DMS153 (cell line): ENCODE data around the gene PODXL2.
"Not testable (repeated sequence)": the region's sequence is repeated elsewhere in the genome, so short reads cannot be mapped to it uniquely, and the experiment has no call there.

ENCODE experiments used
- DNase-seq: peaks from one replicate; lab custom pipeline; 2025; lab: John Stamatoyannopoulos, UW

PODXL2 gene

GRCh38 chr3:127676456-127676855, 47.5 kb downstream of the PODXL2 start:
- no peak for DNase-seq

GRCh38 chr3:127676921-127677351, 48.0 kb downstream of the PODXL2 start:
- DNase-seq: no peak

DNA sequence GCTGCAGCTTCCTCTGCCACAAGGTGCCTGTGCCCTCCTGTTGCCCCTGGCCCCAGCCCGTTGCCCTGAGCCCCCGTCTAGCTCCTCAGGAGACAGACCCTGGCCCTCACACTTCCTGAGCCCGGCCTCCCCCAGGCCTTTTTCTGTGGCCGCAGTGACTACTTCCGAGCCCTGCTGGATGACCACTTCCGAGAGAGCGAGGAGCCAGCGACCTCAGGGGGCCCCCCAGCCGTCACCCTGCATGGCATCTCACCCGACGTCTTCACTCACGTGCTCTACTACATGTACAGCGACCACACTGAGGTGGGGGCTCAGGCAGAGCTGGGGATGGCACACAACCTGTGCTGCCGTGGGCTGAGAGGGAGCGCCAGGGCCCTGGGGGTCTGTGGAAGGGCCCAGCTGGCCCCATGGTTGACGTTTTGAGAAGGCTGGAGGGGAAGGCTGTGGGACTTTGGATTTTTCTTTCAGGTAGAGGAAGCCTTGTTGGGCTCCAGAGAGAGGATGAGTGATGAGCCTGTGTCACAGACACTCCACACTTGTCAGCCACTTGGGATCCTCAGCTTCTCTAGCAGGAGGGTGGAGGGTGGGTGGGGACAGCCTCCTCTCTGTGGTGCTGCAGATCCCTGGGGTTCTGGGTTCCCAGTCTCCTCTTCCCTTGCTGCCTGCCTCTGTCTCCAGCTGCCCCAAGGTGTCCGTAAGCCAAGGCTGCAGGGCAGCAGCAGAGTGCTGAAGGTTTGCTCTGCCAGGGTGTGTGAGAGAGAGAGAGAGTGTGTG, 48.7 kb downstream of the PODXL2 start:
- DNase-seq: no peak

DNA sequence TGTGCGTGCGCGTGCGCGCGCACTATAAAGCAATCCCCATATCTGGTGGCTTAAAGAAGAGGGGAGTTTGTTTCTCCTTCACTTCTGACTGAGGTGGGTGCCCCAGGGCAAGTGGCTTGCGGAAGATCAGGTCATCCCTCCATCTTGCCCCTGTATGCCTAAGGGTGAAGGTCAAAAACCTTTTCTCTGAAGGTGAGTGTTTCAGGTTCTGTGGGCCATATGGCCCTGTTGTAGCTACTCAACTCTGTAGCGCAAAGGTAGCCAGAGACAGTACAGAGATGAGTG, 49.3 kb downstream of the PODXL2 start:
- DNase-seq: no peak

DNA sequence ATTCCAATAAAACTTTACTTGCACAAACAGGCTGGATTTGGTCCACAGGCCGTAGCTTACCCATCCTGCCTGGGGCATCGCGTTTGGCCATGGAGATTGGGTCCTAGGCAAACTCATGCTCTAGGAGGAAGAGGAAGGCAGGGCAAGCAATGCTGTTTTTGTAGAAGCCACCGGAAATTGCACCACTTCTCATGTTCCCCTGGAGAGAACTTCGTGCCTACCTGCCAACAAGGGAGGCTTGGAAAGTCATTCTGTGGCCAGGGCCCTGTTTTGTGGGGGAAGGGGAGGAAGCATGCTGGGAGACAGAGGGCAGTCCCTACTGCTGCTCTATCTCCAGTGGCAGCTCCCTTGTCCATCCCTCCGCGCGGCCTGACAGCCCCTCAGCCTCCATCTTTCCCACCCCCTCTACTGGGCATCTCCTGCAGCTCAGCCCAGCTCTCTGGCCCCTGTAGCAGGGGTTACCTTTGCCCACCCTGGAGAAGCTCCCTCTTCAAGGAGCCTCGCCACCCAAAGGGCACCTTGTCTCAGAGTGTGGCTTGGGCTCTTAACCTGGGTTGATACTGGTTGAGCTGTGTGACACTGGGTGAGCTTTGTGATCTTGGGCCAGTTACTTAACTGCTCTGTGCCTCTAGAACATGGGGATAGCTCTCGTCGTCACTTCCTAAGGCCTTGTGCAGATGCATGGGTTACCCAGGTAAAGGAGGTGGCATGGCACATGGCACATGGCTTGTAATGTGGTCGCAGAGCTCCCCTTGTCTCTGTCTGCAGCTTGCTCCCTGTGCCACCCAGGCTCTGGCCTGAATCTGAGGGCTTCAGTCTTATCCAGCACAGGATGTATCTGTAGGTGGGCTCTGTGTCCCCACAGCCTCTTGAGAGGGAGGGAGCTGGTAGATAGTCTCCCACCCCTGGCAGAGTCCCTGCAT, 49.9 kb downstream of the PODXL2 start:
- DNase-seq: no peak

DNA sequence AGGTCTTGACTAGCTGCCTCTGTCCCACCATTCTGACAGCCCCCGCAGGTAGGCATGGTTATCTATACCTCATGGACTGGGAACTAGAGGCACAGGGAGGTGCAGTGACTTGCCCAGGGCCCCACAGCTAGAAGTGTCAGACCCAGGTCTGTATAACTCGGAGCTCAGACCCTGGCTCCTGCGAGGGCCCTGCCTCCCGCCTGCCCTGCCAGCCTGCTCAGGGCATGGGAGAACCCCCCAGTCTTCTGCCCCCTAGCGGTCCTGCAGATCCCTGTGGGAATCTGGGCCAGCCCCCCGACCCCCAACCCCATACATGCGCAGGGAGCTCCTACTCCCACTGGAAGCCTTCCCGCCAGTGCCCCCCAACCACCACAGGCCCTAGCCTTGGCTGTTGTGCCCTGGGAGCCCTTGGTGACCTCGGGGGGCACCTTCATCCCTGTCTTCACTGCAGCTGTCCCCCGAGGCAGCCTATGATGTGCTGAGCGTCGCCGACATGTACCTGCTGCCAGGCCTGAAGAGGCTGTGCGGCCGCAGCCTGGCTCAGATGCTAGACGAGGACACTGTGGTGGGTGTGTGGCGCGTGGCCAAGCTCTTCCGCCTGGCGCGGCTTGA, 50.7 kb downstream of the PODXL2 start:
- DNase-seq: no peak

DNA sequence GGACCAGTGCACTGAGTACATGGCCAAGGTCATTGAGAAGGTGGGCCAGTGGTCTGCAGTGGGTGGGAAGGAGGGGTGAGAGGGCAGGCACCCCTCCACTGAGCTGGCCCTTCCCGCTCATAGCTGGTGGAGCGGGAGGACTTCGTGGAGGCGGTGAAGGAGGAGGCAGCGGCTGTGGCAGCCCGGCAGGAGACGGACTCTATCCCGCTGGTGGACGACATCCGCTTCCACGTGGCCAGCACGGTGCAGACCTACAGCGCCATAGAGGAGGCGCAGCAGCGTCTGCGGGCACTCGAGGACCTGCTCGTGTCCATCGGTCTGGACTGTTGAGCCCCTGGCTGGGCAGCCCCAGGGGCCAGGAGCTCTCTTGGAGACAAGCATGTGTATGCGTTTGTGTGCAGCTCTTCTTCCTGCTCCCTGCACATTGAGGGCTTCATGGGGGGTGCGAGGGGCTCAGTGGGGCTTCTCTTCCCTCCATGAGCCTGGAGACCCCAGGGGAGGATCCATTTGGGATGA, 51.2 kb downstream of the PODXL2 start:
- DNase-seq: no peak

GRCh38 chr3:127680798-127681221, 51.8 kb downstream of the PODXL2 start:
- no peak for DNase-seq

GRCh38 chr3:127682175-127682554, 53.2 kb downstream of the PODXL2 start:
- DNase-seq: not testable (repeated sequence)

GRCh38 chr3:127682561-127682960, 53.6 kb downstream of the PODXL2 start:
- DNase-seq: no peak

GRCh38 chr3:127684871-127685707, 56.1 kb downstream of the PODXL2 start:
- DNase-seq: no peak

GRCh38 chr3:127685708-127686511, 56.9 kb downstream of the PODXL2 start:
- no peak for DNase-seq

DNA sequence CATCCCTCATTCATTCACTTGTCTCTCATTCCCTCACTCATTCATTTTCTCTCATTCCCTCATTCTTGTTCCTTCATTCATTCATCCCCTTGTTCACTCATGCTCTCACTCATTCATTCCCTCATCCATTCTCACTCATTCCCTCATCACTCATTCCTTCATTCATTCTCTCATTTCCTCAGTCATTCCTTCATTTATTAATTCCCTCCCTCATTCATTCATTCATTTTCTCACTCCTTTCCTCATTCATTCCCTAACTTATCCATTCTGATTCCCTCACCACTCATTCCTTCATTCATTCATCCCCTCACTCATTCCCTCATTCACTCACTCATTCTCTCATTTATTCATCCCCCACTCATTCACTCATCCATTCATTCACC, 57.5 kb downstream of the PODXL2 start:
- no peak for DNase-seq

DNA sequence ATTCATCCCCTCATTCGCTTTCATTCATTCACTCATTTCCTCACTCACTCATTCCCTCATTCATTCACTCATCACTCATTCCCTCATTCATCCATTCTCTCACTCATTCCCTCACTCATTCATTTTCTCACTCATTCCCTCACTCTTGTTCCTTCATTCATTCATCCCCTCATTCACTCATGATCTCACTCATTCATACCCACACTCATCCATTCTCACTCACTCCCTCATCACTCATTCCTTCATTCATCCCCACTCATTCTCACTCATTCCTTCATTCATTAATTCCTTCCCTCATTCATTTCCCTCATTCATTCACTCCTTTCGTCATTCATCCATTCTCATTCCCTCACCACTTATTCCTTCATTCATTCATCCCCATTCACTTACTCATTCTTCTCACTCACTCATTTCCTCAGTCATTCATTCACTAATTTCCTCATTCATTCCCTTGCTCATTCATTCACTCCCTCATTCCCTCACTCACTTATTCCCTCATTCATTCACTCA, 58.3 kb downstream of the PODXL2 start:
- DNase-seq: no peak

- DNase-seq: no peak
These were observed 59.0 kb downstream of the PODXL2 start for GRCh38 chr3:127688022-127688415.

- DNase-seq: no peak
These were observed 59.7 kb downstream of the PODXL2 start for GRCh38 chr3:127688416-127689265.

DNA sequence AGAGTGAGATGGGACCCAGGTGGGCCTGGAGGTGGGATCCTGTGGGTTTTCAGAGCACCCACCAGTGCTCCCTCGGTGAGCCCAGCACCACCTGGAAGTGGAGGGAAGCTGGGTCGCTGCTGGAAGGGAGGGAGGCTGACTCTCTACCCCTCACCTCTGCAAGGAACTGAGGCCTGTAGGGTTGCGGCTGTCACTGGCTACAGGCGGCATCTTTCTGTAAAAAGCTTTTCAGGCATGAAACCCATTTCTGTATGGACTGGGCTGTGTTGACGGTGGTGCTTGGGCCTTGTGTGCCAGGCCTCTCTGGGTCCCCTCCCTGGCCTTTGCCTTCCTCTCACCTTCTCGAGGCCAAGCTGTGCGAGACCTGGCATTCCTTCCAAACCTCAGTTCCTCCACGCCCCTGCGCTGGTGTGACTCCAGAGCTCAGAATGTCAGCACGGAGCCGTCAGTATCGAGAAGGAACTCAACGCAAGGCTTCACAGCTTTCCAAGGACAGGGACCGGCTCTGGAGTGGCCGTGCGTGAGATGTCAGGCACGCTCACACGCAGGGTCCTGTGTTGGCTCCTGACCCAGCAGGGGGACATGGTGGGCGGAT, 60.4 kb downstream of the PODXL2 start:
- DNase-seq: no peak

- DNase-seq: no peak
These were observed 61.1 kb downstream of the PODXL2 start for GRCh38 chr3:127690106-127690505.

- DNase-seq: peak; percentile 4
These were observed 62.0 kb downstream of the PODXL2 start for GRCh38 chr3:127690823-127691452.
